Activated CD8-positive, alpha-beta memory T cell treated with anti-CD3 and anti-CD28 coated beads, Interleukin-2, amount 50 U/mL, for 24 hours (primary cell): ENCODE data around the gene COL26A1.

Experiments used
- DNase-seq: peaks from one replicate; pipeline ENCODE4 v3.0.0-alpha.2; 2020; ENCODE audit errors: extremely low read depth

Gene COL26A1

DNA sequence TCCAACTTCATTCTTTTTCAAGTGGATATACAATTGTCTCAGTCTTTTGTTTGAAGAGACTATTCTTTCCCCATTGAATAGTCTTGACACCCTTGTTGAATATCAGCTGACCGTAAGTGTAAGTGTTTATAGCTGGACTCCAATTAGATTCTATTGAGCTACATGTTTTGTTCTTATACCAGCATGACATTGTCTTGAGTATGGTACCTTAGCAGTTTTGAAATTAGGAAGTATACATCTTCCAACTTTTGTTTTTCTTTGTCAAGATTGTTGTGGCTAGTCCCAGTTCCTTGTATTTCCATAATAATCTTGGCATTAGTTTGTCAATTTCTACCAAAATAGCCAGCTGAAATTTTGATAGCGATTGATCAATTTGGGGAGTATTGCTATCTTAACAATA, 209.5 kb downstream of the COL26A1 start:
- no peak for DNase-seq

GRCh38 chr7:101575168-101575567, 212.5 kb downstream of the COL26A1 start:
- DNase-seq = no peak

- no peak for DNase-seq
Measured at GRCh38 chr7:101575721-101576120, 213.0 kb downstream of the COL26A1 start.

DNA sequence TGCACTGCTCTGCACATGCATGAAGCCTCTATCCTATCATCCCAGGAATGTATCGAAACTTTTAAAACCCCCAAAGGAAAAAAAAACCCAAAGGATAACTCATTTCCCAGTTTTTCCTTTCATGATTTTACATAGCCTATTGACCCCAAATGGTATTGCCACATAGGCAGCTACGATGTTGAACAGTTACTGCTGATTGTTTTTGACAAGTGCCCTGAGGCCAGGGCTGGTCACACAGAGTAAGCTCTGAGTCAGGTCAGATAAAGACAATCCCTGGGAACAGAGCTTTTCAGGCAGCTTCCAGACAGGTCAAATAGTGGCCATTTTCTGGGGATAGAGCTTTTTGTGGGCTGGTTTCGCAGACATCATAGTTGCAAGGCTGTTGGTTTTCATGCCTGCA, 214.3 kb downstream of the COL26A1 start:
- DNase-seq = no peak

DNA sequence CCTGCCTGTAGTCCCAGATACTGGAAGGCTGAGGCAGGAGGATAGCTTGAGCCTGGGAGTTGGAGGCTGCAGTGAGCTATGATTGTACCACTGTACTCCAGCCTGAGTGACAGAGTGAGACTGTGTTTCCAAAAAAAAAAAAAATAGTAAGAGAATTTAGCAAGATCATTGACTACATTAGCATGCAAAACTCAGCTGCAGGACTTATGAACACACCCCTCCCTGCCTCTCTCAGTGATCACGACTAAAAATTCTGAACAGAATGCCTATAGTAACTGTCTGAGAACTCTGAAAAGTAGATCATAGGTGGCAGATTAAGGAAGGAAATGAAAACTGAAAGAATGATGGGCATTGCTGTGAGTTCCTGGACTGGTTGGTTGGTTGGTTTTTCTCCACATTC, 215.9 kb downstream of the COL26A1 start:
- no peak for DNase-seq

GRCh38 chr7:101580596-101580995, 217.9 kb downstream of the COL26A1 start:
- DNase-seq = no peak

- no peak for DNase-seq
Measured at GRCh38 chr7:101581891-101582290, 219.2 kb downstream of the COL26A1 start.

- DNase-seq = no peak
Measured at GRCh38 chr7:101582971-101583370, 220.3 kb downstream of the COL26A1 start.

GRCh38 chr7:101586078-101586905, 223.6 kb downstream of the COL26A1 start:
- no peak for DNase-seq

DNA sequence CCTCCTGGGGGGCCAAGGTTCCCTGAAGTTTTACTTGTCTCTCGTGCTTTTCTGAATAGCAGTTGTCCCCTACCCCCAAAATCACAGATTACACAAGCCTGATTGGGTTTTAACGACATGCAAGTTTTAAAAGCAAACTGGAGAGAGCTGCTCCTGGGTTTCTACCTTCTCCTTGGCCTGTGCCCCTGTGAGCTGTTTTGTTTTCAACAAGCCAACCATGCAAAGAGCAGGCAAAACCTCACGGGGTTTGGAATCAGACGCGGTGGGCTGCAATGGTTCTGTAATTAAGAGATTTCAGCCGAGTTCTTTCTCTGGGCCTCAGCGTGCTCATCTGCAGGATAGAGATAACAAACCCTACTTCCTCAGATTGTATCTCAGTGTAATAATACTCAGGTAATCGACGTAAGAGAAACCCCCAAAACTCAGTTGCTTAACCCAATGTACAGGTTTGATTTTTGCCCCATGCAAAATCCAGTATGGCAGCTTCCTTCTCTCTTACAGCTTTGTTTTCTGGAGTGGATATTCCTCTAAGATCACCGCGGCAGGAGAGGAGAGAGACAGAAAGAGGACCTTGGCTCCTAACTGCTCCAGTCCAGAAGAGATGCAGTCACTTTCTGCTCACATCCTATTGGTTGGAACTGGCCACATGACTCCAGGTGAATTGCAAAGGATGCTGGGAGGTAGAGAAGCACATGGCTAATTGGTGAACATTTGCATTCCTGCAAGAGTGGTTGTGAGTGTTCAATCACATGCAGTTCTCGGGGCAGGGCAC, 224.4 kb downstream of the COL26A1 start:
- no peak for DNase-seq

DNA sequence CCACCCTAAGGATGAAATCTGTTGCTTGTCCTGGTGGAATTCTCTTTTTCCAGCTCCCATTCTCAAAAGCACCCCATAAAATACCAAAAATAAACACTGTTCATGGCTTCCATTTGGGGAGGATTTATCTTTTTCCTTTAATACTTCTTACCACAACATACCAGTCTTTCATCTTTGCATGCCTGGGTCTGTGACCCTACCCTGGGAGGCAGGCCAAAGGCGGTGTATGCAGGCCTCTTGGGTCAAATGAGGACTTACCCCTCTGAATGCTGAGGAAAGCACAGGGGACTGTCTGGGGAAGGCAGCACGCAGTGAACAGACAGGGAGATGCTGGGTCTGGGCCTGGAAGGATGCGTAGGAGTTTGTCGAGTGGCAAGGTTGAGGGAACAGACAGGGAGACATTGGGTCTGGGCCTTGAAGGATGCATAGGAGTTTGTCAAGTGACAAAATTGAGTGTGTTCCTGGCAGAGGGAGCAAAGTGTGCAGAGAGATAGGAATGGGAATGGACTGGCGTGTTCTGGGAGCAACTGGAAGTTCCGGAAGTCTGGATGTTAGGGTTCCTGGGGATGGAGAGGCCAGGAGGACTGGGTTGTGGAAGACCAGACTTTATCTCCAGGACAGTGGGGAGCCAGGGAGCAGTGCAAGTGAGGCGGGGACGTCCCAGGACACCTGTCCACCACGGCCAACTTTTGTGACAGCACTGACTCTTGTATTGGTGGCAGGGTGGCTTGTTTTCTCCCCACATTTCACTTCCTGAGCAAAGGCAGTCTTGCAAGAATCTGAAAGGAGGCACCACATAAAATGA, 225.7 kb downstream of the COL26A1 start:
- no peak for DNase-seq

GRCh38 chr7:101589052-101589451, 226.4 kb downstream of the COL26A1 start:
- DNase-seq = no peak

- DNase-seq = no peak
Measured at GRCh38 chr7:101589976-101590662, 227.4 kb downstream of the COL26A1 start.

DNA sequence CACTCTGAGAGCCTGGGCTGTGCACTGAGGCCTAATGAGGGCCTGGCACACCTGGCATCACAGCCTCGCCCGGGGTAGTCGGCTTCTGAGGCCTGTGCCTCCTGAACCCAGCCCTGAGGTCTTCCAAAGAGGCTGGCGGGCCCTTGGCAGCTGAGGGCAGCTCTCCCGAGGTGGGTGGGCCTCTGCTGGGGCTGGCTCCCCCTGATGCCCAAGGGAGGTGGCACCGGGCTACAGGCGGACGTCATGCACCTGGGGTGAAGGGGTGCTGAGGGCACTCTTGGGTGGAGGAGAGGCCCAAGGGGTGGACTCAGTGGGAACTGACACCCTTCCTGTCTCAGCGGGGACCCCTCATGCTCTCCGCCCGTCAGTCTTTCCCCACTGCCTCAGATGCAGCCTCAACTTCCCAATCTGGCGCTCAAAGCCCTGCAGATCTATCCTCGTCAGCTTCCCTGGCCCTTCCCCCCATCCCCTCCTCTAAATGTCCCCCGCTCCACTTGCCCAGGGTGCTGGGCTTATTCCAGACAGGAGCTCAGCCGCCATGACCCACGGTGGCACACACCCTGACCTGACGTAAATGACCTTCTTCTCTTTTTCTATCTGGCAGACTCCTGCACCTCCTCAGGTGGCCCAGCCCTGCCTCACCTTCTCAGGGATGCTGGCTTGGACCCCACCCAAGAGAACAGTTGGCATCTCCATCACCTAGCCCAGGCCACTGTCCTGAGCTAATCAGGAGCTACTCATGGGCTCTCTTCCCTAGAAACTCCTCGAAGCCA, 228.2 kb downstream of the COL26A1 start:
- DNase-seq = no peak

GRCh38 chr7:101591504-101591903, 228.8 kb downstream of the COL26A1 start:
- DNase-seq = no peak

DNA sequence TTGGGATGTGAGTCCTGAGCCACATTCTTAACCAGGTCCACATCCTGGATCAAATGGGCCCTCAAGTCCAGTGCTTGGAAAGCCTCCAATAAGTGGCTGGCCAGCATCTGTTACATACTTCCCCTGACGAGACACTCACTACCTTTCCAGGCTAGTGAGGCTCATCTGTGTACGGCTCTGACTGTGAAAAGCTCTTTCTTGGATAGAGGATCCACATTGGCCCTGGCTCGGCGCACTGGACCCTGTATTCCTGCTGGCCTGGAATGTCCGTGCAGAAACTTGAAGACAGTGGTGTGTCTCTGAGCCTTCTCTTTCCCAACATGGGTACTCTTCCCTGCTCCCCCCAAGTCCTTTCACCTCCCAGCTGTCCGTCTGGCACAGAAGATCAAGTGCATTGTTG, 230.9 kb downstream of the COL26A1 start:
- DNase-seq = no peak

DNA sequence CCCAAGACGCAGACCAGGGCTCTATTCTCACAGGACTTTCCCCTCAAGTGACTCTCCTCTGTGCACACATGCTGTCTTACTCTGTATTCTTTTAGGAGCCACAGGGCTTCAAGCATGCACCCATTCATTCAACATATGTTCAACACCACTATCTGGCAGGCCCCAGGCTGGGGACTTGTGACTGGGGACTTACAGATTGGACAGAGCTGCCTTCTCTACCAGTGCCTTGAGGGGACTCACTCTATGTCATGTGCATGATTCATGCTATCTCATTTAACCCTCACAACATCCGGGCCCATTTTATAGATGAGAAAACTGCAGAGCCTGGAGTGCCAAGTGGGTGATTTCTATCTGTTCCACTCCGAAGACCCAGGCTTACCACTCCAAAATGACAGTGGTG, 232.1 kb downstream of the COL26A1 start:
- no peak for DNase-seq

DNA sequence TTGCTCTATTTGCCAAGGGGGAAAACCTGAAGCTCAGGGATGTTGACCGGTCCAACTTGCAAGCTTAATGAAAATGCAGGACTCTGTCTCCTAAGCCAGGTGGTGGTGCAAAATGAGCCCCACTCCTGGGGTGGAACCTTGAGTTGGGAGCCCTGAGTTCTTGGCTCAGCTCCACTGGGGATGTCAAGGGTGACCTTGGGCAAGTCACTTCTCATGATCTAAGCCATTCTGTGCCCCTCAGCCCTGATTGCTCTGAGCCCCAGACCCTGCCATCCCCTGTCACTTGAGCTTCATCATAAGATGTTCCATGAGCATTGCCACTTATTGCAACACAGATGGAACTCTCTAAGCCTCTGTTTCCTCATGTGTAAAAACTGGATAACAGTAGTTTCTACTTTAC, 232.6 kb downstream of the COL26A1 start:
- no peak for DNase-seq

DNA sequence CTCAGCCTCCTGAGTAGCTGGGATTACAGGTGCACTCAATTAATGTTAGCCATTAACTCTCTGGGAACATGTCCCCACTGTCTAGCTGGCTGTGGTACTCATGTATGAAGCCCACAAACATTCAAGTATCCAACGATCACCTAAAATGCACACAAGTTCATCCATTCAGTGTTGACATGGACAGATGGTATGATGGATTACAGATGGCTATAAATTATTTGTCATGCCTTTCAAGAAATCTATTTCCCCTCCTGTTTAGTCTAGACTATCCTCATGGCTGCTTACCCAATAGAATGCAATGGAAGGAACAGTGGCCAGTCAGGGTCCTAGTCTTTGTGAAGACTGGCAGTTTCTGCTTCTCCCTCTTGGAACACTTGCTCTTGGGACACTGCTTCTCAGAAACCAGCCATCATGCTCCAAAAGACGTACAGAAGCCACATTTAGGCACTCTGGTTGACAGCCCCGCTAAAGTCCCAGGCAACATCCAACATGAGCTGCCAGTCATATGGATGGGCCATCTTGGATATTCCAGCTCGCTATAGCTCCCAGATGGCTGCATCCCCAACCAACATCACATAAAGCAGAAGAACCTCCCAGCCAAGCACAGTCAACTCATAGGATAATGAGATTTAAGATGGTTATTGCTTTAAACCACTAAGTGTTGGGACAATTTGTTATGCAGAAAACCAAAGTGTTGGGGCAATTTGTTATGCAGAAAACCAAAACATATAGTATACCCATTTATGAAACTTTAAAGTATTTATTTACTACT, 233.3 kb downstream of the COL26A1 start:
- no peak for DNase-seq

- DNase-seq = no peak
Measured at GRCh38 chr7:101596898-101597297, 234.2 kb downstream of the COL26A1 start.
